ENCODE data around the gene MTERF4. TPM values are rescaled to one million over a fixed set of nuclear protein-coding genes. Genes with fewer than 3 reads are reported as not detected.

The MTERF4 gene
- polyA plus RNA-seq, 2 donors: 21.5 to 32.7 TPM

- Histone ChIP-seq H3K9me3 (ENCODE audit: control insufficient read depth in 2 of 2, insufficient read depth in 1 of 2, low read depth in 1 of 2, low read length in 1 of 2) (no peaks in the 10 kb centered on the region), H3K27ac (ENCODE audit: low read depth in 2 of 2, low read length in 1 of 2) (no peak overlapping the region), H3K27me3 (ENCODE audit: control insufficient read depth in 1 of 2, insufficient read depth in 2 of 2, low read length in 2 of 2) (no peaks in the 10 kb centered on the region), H3K4me3 (ENCODE audit: low read depth in 1 of 2, low read length in 2 of 2) (no peak overlapping the region), H3K36me3 (ENCODE audit: control insufficient read depth in 2 of 2, insufficient read depth in 2 of 2, low read length in 1 of 2) (peaks cover 4 to 11% of the 10 kb centered on the region in 2 donors), H3K4me1 (ENCODE audit: control insufficient read depth in 2 of 2, insufficient read depth in 2 of 2, low read length in 1 of 2) (no peaks in the 10 kb centered on the region)
- WGBS, 2 donors: 76 to 92% methylated on average over 9 of the region's 9 CpGs
Measured at GRCh38 chr2:241142593-241142992, 40.5 kb upstream of the MTERF4 start.

DNA sequence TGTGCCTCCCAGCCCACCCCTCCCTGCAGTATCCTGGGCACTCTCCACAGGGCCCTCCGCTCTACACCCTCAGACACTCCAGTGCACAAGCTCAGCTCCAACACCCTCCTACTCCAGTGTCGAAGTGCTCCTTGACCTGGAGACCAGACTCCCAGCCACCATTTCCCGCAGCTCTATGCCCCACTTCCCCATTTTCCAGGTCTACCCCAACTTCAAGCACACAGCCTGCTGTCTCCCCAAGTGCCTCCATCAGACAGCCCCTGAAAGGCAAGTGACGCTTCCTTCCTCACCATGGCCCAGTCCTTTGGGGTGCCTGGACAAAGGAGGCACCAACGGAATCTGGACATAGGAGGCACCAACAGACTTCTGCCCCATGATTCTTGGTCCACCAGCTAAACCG is 40.0 kb upstream of the MTERF4 start:
- WGBS, 2 donors: 94 to 97% methylated on average over 6 of the region's 6 CpGs
- H3K36me3 ChIP-seq (ENCODE audit: control insufficient read depth in 2 of 2, insufficient read depth in 2 of 2, low read length in 1 of 2): peaks cover 6 to 12% of the 10 kb centered on the region in 2 donors
- no peak overlapping the region for H3K4me3 ChIP-seq (ENCODE audit: low read depth in 1 of 2, low read length in 2 of 2)
- no peaks in the 10 kb centered on the region for H3K9me3 ChIP-seq (ENCODE audit: control insufficient read depth in 2 of 2, insufficient read depth in 1 of 2, low read depth in 1 of 2, low read length in 1 of 2)
- H3K27ac ChIP-seq (ENCODE audit: low read depth in 2 of 2, low read length in 1 of 2): no peak overlapping the region
- no peaks in the 10 kb centered on the region for H3K27me3 ChIP-seq (ENCODE audit: control insufficient read depth in 1 of 2, insufficient read depth in 2 of 2, low read length in 2 of 2)
- no peaks in the 10 kb centered on the region for H3K4me1 ChIP-seq (ENCODE audit: control insufficient read depth in 2 of 2, insufficient read depth in 2 of 2, low read length in 1 of 2)

GRCh38 chr2:241141214-241141770 is 39.2 kb upstream of the MTERF4 start:
- peaks cover 6 to 18% of the 10 kb centered on the region in 2 donors for H3K36me3 ChIP-seq (ENCODE audit: control insufficient read depth in 2 of 2, insufficient read depth in 2 of 2, low read length in 1 of 2)

GRCh38 chr2:241140445-241140840 is 38.4 kb upstream of the MTERF4 start:
- H3K36me3 ChIP-seq (ENCODE audit: control insufficient read depth in 2 of 2, insufficient read depth in 2 of 2, low read length in 1 of 2): peaks cover 6 to 18% of the 10 kb centered on the region in 2 donors
- H3K9me3 ChIP-seq (ENCODE audit: control insufficient read depth in 2 of 2, insufficient read depth in 1 of 2, low read depth in 1 of 2, low read length in 1 of 2): no peaks in the 10 kb centered on the region
- no peaks in the 10 kb centered on the region for H3K4me1 ChIP-seq (ENCODE audit: control insufficient read depth in 2 of 2, insufficient read depth in 2 of 2, low read length in 1 of 2)
- no peak overlapping the region for H3K4me3 ChIP-seq (ENCODE audit: low read depth in 1 of 2, low read length in 2 of 2)
- no peaks in the 10 kb centered on the region for H3K27me3 ChIP-seq (ENCODE audit: control insufficient read depth in 1 of 2, insufficient read depth in 2 of 2, low read length in 2 of 2)
- no peak overlapping the region for H3K27ac ChIP-seq (ENCODE audit: low read depth in 2 of 2, low read length in 1 of 2)
- 93 to 95% methylated on average over 10 of the region's 10 CpGs for WGBS, 2 donors

More at GRCh38 chr2:241141214-241141770, 39.2 kb upstream of the MTERF4 start:
- Histone ChIP-seq H3K9me3 (ENCODE audit: control insufficient read depth in 2 of 2, insufficient read depth in 1 of 2, low read depth in 1 of 2, low read length in 1 of 2) (no peaks in the 10 kb centered on the region), H3K27me3 (ENCODE audit: control insufficient read depth in 1 of 2, insufficient read depth in 2 of 2, low read length in 2 of 2) (no peaks in the 10 kb centered on the region), H3K27ac (ENCODE audit: low read depth in 2 of 2, low read length in 1 of 2) (no peak overlapping the region), H3K4me3 (ENCODE audit: low read depth in 1 of 2, low read length in 2 of 2) (no peak overlapping the region), H3K4me1 (ENCODE audit: control insufficient read depth in 2 of 2, insufficient read depth in 2 of 2, low read length in 1 of 2) (no peaks in the 10 kb centered on the region)
- WGBS, 2 donors: 95 to 98% methylated on average over 14 of the region's 14 CpGs

- H3K9me3 ChIP-seq (ENCODE audit: control insufficient read depth in 2 of 2, insufficient read depth in 1 of 2, low read depth in 1 of 2, low read length in 1 of 2): no peaks in the 10 kb centered on the region
- H3K27ac ChIP-seq (ENCODE audit: low read depth in 2 of 2, low read length in 1 of 2): no peak overlapping the region
- H3K36me3 ChIP-seq (ENCODE audit: control insufficient read depth in 2 of 2, insufficient read depth in 2 of 2, low read length in 1 of 2): peaks cover 6 to 18% of the 10 kb centered on the region in 2 donors
- 96% methylated on average over 24 of the region's 24 CpGs for WGBS, 2 donors
- H3K4me1 ChIP-seq (ENCODE audit: control insufficient read depth in 2 of 2, insufficient read depth in 2 of 2, low read length in 1 of 2): no peaks in the 10 kb centered on the region
- no peak overlapping the region for H3K4me3 ChIP-seq (ENCODE audit: low read depth in 1 of 2, low read length in 2 of 2)
- H3K27me3 ChIP-seq (ENCODE audit: control insufficient read depth in 1 of 2, insufficient read depth in 2 of 2, low read length in 2 of 2): no peaks in the 10 kb centered on the region
Measured at GRCh38 chr2:241139531-241140444, 37.7 kb upstream of the MTERF4 start.

GRCh38 chr2:241138471-241138870 is 36.4 kb upstream of the MTERF4 start:
- WGBS, 2 donors: 93 to 96% methylated on average over 16 of the region's 16 CpGs
- Histone ChIP-seq H3K27me3 (ENCODE audit: control insufficient read depth in 1 of 2, insufficient read depth in 2 of 2, low read length in 2 of 2) (no peaks in the 10 kb centered on the region), H3K36me3 (ENCODE audit: control insufficient read depth in 2 of 2, insufficient read depth in 2 of 2, low read length in 1 of 2) (peaks cover 6 to 18% of the 10 kb centered on the region in 2 donors), H3K4me3 (ENCODE audit: low read depth in 1 of 2, low read length in 2 of 2) (no peak overlapping the region), H3K9me3 (ENCODE audit: control insufficient read depth in 2 of 2, insufficient read depth in 1 of 2, low read depth in 1 of 2, low read length in 1 of 2) (no peaks in the 10 kb centered on the region), H3K4me1 (ENCODE audit: control insufficient read depth in 2 of 2, insufficient read depth in 2 of 2, low read length in 1 of 2) (no peaks in the 10 kb centered on the region), H3K27ac (ENCODE audit: low read depth in 2 of 2, low read length in 1 of 2) (no peak overlapping the region)

DNA sequence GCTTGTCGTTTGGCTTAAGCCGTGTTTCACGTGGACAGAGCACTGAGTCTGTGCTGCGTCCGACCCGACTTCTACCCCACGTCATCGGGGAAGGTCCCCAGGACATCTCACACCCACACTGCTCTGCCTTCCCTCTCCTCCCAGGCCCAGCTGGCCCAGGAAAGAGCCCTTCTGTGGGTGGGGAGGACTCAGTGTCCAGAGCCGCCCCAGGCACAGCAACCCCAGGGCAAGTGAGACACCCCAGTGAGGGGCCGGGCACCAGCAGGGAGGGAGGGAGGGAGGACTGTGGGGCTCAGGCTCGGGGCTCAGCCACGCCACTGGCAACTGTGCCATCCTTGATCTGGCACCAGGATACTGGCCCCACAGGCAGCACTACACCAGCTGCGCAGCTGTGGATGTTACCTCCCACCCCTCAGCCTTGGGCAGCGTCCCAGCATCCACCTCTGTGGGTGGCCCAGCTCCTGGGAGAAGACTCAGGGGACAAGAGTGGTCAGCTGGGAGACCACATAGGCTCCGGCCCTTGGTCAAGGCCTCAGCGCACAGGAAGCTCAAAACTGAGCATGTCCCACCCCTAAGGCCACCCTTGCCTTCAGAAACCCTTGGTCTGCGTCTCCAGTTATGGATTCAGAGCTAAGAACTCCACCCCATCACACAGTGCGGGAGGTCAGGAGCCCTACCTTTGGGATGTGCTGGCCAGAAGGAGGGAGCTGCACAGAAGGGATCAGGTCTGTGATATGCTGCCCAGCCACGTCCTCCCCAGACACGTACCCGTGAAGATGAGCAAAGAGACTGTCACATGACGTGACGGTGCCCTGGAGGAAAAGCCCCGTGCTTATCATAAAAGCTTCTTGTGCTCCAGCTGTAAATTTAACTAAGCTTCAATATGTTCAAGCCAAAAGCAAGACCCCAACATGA is 35.4 kb upstream of the MTERF4 start:
- WGBS, 2 donors: 90 to 92% methylated on average over 23 to 24 of the region's 24 CpGs
- no peaks in the 10 kb centered on the region for H3K27me3 ChIP-seq (ENCODE audit: control insufficient read depth in 1 of 2, insufficient read depth in 2 of 2, low read length in 2 of 2)
- H3K36me3 ChIP-seq (ENCODE audit: control insufficient read depth in 2 of 2, insufficient read depth in 2 of 2, low read length in 1 of 2): peaks cover 6 to 19% of the 10 kb centered on the region in 2 donors
- no peak overlapping the region for H3K27ac ChIP-seq (ENCODE audit: low read depth in 2 of 2, low read length in 1 of 2)
- H3K4me3 ChIP-seq (ENCODE audit: low read depth in 1 of 2, low read length in 2 of 2): no peak overlapping the region
- H3K4me1 ChIP-seq (ENCODE audit: control insufficient read depth in 2 of 2, insufficient read depth in 2 of 2, low read length in 1 of 2): no peaks in the 10 kb centered on the region
- no peaks in the 10 kb centered on the region for H3K9me3 ChIP-seq (ENCODE audit: control insufficient read depth in 2 of 2, insufficient read depth in 1 of 2, low read depth in 1 of 2, low read length in 1 of 2)

- Histone ChIP-seq H3K36me3 (ENCODE audit: control insufficient read depth in 2 of 2, insufficient read depth in 2 of 2, low read length in 1 of 2) (peaks cover 6 to 20% of the 10 kb centered on the region in 2 donors), H3K27me3 (ENCODE audit: control insufficient read depth in 1 of 2, insufficient read depth in 2 of 2, low read length in 2 of 2) (no peaks in the 10 kb centered on the region), H3K4me3 (ENCODE audit: low read depth in 1 of 2, low read length in 2 of 2) (no peak overlapping the region), H3K4me1 (ENCODE audit: control insufficient read depth in 2 of 2, insufficient read depth in 2 of 2, low read length in 1 of 2) (no peaks in the 10 kb centered on the region), H3K9me3 (ENCODE audit: control insufficient read depth in 2 of 2, insufficient read depth in 1 of 2, low read depth in 1 of 2, low read length in 1 of 2) (no peaks in the 10 kb centered on the region), H3K27ac (ENCODE audit: low read depth in 2 of 2, low read length in 1 of 2) (no peak overlapping the region)
- WGBS, 2 donors: 95% methylated on average over 25 of the region's 25 CpGs
Measured at GRCh38 chr2:241136661-241137260, 34.7 kb upstream of the MTERF4 start.

DNA sequence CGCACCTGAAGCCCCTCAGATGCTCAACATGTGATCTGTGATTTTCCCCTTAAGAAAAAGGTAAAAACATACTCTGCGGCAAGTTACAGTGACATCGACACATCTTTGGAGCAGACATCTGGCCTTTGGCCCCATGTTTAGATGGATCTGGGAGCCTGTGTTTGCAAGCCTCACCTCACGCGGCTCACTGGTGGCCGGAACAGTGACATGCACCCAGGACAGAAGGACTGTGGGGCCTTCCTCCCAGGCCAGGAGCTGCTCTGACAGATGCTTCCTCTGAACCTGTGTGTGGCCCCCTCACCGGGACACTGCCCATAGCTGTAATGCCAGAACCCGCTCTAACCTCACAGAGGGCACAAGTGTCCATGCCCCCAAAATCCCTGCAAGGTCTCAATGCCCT is 34.1 kb upstream of the MTERF4 start:
- H3K4me3 ChIP-seq (ENCODE audit: low read depth in 1 of 2, low read length in 2 of 2): no peak overlapping the region
- peaks cover 6 to 20% of the 10 kb centered on the region in 2 donors for H3K36me3 ChIP-seq (ENCODE audit: control insufficient read depth in 2 of 2, insufficient read depth in 2 of 2, low read length in 1 of 2)
- no peak overlapping the region for H3K27ac ChIP-seq (ENCODE audit: low read depth in 2 of 2, low read length in 1 of 2)
- no peaks in the 10 kb centered on the region for H3K4me1 ChIP-seq (ENCODE audit: control insufficient read depth in 2 of 2, insufficient read depth in 2 of 2, low read length in 1 of 2)
- H3K9me3 ChIP-seq (ENCODE audit: control insufficient read depth in 2 of 2, insufficient read depth in 1 of 2, low read depth in 1 of 2, low read length in 1 of 2): no peaks in the 10 kb centered on the region
- WGBS, 2 donors: 92 to 97% methylated on average over 8 of the region's 8 CpGs
- H3K27me3 ChIP-seq (ENCODE audit: control insufficient read depth in 1 of 2, insufficient read depth in 2 of 2, low read length in 2 of 2): no peaks in the 10 kb centered on the region

Data from esophagus (tissue), 2 donors.